ENCODE results near the gene GALNT9.
"Not testable (repeated sequence)": the region's sequence is repeated elsewhere in the genome, so short reads cannot be mapped to it uniquely, and the experiment has no call there.

Gene GALNT9

DNA sequence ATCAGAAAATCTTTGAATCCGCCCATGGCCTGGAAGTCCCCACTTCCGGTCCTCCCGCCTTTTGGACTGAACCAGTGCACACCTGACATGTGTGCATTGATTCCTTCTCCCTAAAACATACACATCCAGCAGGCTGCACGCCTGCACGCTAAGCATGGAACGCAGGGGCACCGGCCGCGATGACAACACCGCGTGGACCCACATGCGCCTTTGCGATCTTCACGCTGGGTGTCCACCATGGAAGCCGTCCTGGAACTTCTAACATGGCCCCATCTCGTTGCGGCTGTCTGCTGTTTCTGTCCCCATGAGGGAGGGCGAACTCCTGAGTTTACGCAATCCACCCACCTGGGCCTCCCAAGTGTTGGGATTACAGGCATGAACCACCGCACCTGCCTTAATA lies 73.7 kb downstream of the GALNT9 start:
- DNase-seq (ENCODE audit: low spot score) = no peak
- TF ChIP-seq CTCF (IDR thresholded peaks at IDR 0.05; ENCODE audit: extremely low read depth, missing control alignments) = no peak

- DNase-seq (ENCODE audit: low spot score) = no peak
- TF ChIP-seq CTCF (IDR thresholded peaks at IDR 0.05; ENCODE audit: extremely low read depth, missing control alignments) = no peak
These were observed 75.5 kb downstream of the GALNT9 start for GRCh38 chr12:132253698-132254480.

GRCh38 chr12:132252981-132253380 lies 76.4 kb downstream of the GALNT9 start:
- DNase-seq (ENCODE audit: low spot score) = not testable (repeated sequence)

DNA sequence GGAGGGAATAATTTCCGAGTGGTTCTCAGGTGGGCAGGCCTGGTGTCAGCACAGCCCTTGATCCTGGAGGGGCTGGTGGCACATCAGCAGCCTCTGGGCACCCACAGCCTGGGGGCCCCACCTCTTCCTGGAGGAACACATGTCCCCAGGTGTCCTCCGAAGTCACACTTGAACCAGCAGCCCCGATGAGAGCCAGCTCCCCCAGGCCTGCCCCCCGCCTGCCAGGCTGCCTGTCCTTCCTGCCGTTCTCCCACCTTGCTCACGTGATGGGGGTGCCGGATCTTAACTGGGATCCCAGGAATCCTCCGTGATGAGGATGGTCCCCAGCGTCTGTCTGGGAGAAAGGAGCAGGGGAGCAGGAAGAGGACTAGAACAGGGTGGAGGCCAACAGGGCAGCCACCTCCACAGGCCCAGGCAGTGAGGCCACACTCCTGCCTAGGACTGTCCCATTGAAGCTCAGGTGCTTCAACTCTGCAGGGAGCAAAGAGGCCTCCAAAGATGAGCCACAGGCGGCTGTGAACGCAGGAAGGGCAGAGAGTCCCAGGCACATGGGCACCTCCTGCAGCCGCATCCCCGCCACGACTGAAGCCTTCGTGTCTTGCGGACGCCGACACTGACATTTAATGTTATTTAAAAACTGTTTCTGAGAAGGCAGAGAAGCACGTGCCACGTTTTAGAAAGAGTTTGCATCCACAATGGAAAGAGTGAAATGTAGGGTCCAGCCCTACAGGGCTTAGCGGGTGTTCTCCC lies 77.5 kb downstream of the GALNT9 start:
- DNase-seq (ENCODE audit: low spot score) = no peak
- no peak for TF ChIP-seq CTCF (IDR thresholded peaks at IDR 0.05; ENCODE audit: extremely low read depth, missing control alignments)

DNA sequence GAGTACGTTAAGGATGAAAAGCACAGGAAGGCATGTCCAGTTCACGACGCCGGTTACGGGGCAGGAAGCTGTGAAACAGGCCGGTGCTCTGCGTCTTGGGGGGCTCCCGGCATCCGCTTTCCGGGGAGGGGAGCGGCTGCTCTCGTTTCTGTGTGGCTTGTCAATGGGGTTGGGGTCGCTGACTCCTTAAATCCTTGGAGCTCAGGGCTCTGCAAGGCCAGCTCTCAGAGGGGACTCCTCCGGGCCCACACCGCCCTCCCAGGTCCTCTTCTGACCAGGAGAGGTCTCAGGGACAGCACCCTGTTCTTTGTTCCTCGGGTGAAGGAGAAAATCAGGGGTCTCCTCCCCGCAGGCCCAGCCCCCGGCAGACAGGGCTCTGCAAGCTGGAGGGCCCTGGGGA lies 78.1 kb downstream of the GALNT9 start:
- no peak for TF ChIP-seq CTCF (IDR thresholded peaks at IDR 0.05; ENCODE audit: extremely low read depth, missing control alignments)
- DNase-seq (ENCODE audit: low spot score) = no peak

DNA sequence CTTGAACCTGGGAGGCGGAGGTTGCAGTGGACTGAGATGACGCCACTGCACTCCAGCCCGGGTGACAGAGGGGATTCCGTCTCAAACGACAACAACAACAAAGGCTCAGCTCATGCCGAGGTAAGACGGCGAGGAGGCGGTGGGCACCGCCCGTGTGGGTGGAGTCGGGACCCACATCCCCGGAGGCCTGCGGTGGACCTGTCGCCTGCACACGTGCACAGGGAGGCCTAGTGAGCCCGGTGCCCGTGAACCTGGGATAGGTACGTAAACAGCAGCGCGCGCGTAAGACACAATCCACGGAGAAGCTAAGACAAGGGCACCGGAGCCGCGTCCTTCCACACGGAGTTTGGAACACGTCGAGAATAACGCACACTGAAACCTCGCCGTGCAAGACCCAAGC lies 78.7 kb downstream of the GALNT9 start:
- DNase-seq (ENCODE audit: low spot score) = no peak
- TF ChIP-seq CTCF (IDR thresholded peaks at IDR 0.05; ENCODE audit: extremely low read depth, missing control alignments) = no peak

- TF ChIP-seq CTCF (IDR thresholded peaks at IDR 0.05; ENCODE audit: extremely low read depth, missing control alignments) = no peak
- no peak for DNase-seq (ENCODE audit: low spot score)
These were observed 79.5 kb downstream of the GALNT9 start for GRCh38 chr12:132249689-132250478.

Data from GM20000 (cell line).